Nephron progenitor cell (in vitro differentiated cells): ENCODE measurements around the gene USP34.

Experiments used
- DNase-seq: peaks from one replicate; pipeline ENCODE4 v3.0.0; 2021
- H3K27ac Mint-ChIP-seq: 2 replicates; pipeline ENCODE4 v1.8.0; 2021; ENCODE audit warnings: mild to moderate bottlenecking, moderate library complexity, mixed read lengths
- H3K27me3 Mint-ChIP-seq: 2 replicates; pipeline ENCODE4 v1.8.0; 2021; ENCODE audit warnings: mild to moderate bottlenecking, low read depth, mixed read lengths; ENCODE audit not compliant: poor library complexity
- H3K36me3 Mint-ChIP-seq: 2 replicates; pipeline ENCODE4 v1.8.0; 2021; ENCODE audit warnings: low read depth, mixed read lengths
- H3K4me1 Mint-ChIP-seq: 2 replicates; pipeline ENCODE4 v1.8.0; 2021; ENCODE audit warnings: mixed read lengths
- H3K4me3 Mint-ChIP-seq: 2 replicates; pipeline ENCODE4 v1.8.0; 2021; ENCODE audit warnings: mild to moderate bottlenecking, moderate library complexity, mixed read lengths
- H3K9me3 Mint-ChIP-seq: 2 replicates; pipeline ENCODE4 v1.8.0; 2021; ENCODE audit warnings: mild to moderate bottlenecking, moderate library complexity, mixed read lengths
- TF ChIP-seq, protein P1 (sequence below): fragments of 200-600 bp; sonication (generic); IDR thresholded peaks from 2 replicates; pipeline ENCODE4 v1.5.0; 2021; ENCODE audit warnings: antibody characterized with exemption

USP34 gene

GRCh38 chr2:61287254-61287653, 183.6 kb downstream of the USP34 start:
- Mint-ChIP-seq H3K4me1 (peaks cover 5% of the 10 kb centered on the region), H3K27ac (peak overlapping the region; percentile 29), H3K4me3 (no peak overlapping the region), H3K36me3 (peaks cover 63% of the 10 kb centered on the region), H3K9me3 (no peaks in the 10 kb centered on the region), H3K27me3 (no peaks in the 10 kb centered on the region)
- TF ChIP-seq, protein P1, sequence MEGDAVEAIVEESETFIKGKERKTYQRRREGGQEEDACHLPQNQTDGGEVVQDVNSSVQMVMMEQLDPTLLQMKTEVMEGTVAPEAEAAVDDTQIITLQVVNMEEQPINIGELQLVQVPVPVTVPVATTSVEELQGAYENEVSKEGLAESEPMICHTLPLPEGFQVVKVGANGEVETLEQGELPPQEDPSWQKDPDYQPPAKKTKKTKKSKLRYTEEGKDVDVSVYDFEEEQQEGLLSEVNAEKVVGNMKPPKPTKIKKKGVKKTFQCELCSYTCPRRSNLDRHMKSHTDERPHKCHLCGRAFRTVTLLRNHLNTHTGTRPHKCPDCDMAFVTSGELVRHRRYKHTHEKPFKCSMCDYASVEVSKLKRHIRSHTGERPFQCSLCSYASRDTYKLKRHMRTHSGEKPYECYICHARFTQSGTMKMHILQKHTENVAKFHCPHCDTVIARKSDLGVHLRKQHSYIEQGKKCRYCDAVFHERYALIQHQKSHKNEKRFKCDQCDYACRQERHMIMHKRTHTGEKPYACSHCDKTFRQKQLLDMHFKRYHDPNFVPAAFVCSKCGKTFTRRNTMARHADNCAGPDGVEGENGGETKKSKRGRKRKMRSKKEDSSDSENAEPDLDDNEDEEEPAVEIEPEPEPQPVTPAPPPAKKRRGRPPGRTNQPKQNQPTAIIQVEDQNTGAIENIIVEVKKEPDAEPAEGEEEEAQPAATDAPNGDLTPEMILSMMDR: no peak
- no peak for DNase-seq

GRCh38 chr2:61283443-61284160, 187.3 kb downstream of the USP34 start:
- H3K27me3 Mint-ChIP-seq: no peaks in the 10 kb centered on the region
- H3K4me3 Mint-ChIP-seq: no peak overlapping the region
- peak overlapping the region; percentile 57 for H3K27ac Mint-ChIP-seq
- TF ChIP-seq, protein P1: no peak
- H3K36me3 Mint-ChIP-seq: peaks cover 65% of the 10 kb centered on the region
- H3K9me3 Mint-ChIP-seq: no peaks in the 10 kb centered on the region
- DNase-seq: no peak
- H3K4me1 Mint-ChIP-seq: no peaks in the 10 kb centered on the region

DNA sequence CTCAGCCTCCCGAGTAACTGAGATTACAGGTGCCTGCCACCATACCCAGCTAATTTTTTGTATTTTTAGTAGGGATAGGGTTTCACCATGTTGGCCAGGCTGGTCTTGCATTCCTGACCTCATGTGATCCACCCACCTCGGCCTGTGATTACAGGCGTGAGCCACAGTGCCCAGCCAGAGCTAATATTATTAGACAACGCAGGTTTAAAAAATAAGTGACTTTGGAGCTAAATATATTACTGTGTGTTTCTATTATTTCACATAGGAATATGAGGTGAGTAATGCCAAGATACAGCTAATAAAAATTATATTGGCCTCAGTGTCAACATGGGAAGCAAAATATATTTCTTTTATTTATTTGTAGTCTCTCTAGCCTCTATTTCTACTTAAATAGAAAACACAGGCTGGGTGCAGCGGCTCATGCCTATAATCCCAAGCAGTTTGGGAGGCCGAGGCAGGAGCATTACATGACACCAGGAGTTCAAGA, 188.7 kb downstream of the USP34 start:
- no peaks in the 10 kb centered on the region for H3K4me1 Mint-ChIP-seq
- H3K9me3 Mint-ChIP-seq: no peaks in the 10 kb centered on the region
- no peak overlapping the region for H3K4me3 Mint-ChIP-seq
- peaks cover 65% of the 10 kb centered on the region for H3K36me3 Mint-ChIP-seq
- TF ChIP-seq, protein P1: no peak
- H3K27ac Mint-ChIP-seq: no peak overlapping the region
- DNase-seq: no peak
- H3K27me3 Mint-ChIP-seq: no peaks in the 10 kb centered on the region

GRCh38 chr2:61281321-61281720, 189.6 kb downstream of the USP34 start:
- DNase-seq: no peak
- Mint-ChIP-seq H3K4me3 (no peak overlapping the region), H3K4me1 (no peaks in the 10 kb centered on the region), H3K36me3 (peaks cover 65% of the 10 kb centered on the region), H3K27me3 (no peaks in the 10 kb centered on the region), H3K27ac (no peak overlapping the region), H3K9me3 (no peaks in the 10 kb centered on the region)
- TF ChIP-seq, protein P1: no peak

GRCh38 chr2:61277756-61278155, 193.1 kb downstream of the USP34 start:
- Mint-ChIP-seq H3K4me3 (no peak overlapping the region), H3K9me3 (no peaks in the 10 kb centered on the region), H3K4me1 (no peaks in the 10 kb centered on the region), H3K27ac (peak overlapping the region; percentile 87), H3K27me3 (no peaks in the 10 kb centered on the region), H3K36me3 (peaks cover 65% of the 10 kb centered on the region)
- no peak for DNase-seq
- TF ChIP-seq, protein P1: no peak

DNA sequence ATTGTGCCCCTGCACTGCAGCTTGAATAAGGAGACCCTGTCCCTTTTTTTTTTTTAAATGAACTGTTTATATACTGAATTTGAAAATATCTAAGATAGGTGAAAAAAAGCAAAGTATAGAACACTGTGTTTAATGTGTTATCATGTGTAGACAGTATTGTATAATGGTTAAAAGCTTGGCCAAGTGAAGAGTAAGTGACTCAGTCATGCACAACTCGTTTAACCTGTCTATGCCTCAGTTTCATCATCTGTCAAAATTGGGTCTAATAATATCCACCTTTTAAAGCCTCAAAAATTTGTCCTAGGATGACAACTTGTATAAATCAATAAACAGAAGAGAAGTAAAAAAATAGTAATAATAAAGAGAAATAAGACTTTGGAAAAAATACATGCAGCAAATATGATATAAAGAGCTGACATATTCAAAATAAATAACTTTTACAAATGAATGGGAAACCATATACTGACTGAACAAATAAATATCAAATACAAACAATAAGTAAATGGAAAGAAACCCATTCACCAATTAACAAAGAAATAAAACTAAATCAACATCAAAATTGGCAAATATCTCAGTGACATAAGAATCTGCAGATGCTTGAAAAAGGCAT, 195.2 kb downstream of the USP34 start:
- TF ChIP-seq, protein P1: no peak
- no peak for DNase-seq
- no peaks in the 10 kb centered on the region for H3K4me1 Mint-ChIP-seq
- no peak overlapping the region for H3K4me3 Mint-ChIP-seq
- H3K27ac Mint-ChIP-seq: no peak overlapping the region
- H3K36me3 Mint-ChIP-seq: peaks cover 76% of the 10 kb centered on the region
- H3K27me3 Mint-ChIP-seq: no peaks in the 10 kb centered on the region
- no peaks in the 10 kb centered on the region for H3K9me3 Mint-ChIP-seq
